Activated T-cell treated with anti-CD3 and anti-CD28 coated beads for 24 hours (primary cell): ENCODE measurements around the gene SHB.
"Not testable (repeated sequence)": the region's sequence is repeated elsewhere in the genome, so short reads cannot be mapped to it uniquely, and the experiment has no call there.

ENCODE experiments used
- DNase-seq: peaks from one replicate; pipeline ENCODE4 v3.0.0-alpha.2; 2020; ENCODE audit warnings: low read depth

SHB gene

GRCh38 chr9:37916471-37917312 lies 152.3 kb downstream of the SHB start:
- no peak for DNase-seq

DNA sequence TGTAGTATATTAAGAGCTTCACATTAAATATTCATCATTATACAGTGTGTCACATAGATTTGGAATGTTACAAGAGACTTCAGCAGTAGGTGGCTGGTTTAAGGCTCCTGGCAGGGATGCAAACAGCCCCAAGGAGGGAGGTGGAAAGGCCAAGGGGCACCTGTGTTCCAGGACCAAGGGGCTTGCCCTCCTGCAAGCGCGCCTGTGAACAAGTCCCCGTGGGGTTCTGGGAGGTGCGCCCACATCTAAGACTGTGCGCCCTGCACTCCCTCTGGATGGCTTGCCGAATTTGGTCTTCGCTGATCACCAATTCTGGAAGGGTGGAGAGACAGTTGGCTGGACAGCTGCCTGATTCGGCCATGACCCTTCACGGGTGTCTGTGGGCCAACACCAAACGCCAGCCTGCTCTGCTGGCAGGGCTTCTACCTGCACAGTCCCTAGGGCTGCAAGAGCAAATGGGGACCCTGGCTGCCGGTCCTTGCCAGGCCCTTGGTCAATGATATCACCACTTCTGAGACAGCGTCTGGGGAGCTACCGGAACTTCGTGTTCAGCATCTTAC lies 153.0 kb downstream of the SHB start:
- DNase-seq = no peak

DNA sequence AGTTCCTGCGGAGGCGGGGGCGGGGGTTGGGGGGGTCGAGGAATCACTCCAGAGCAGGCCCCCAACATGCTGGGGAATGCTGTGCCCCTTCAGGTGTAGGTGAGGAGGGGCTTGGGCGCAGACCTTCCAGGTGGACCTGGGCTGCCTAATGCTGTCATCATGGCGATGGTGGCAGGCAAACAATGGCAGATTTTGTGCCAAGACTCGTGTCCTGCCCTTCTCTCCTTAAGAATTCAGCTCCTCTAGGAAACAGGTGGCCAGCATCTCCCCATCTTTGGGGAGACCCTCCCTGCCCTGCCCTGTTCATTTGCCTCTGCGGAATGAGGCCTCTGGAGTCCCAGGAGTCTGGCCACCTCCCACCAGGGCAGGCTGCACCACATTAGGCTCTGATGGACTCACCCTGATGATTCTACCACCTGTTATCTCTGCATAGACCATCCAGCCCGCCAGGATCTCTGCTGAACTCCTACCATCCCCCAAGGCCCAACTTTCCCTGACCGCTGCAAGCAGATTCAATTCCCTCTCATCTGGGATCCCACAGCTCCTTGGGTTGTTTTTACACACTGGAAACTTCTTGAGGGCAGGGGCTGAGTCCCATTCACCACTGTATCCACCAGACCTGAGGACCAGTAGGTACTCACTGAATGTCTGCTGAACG lies 154.2 kb downstream of the SHB start:
- DNase-seq = no peak

DNA sequence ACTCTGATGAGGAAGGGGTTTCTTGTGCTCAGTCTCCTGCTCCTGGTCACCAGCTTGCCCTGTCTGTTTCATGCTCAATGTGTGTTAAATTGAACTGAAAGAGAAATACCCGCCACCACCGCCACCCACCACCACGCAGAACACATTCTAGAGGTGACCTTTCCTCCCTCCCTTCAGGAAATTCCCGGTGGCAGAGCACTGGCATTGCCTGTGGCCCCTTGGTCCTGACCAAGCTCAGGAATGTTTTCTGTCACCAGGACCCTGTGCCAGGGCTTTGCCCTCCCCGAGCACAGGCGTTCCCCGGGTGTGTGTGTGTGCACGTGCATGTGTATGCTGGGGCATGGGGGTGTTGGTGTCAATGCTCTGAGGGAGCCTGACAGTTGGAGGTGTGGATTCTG lies 154.9 kb downstream of the SHB start:
- DNase-seq = no peak

DNA sequence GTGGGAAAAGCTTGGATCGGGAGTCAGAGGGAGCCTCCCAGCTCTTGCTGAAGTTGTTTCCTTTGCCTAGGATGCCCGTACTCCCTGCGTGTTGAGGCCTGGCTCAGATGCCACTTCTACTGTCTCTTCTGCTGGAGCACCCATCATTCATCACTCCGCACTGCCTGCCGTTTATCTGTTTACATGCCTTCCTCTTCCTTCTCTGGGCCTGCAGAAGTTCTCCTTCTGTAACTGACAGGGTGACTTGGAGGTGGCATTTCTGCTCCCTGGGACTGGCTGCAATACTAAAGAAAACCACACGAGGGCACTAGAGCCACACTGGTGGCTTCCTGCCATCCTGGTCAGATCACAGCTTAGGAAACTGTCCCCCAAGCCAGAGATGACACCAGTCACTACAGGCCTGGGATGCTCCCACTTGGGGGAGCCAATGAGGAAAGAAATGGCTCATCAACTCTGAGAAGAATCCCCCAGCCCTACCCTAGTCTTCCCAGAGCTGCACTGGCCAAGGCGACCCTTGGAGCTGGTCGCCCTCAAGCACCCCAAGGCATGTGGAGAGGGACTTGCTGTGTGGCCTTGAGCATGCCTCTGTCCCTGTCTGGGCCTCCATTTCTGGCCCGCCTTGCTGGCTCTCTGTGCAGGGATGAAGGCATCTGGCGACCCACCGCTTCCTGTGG lies 155.4 kb downstream of the SHB start:
- peak; percentile 72 for DNase-seq

GRCh38 chr9:37911271-37911681 lies 157.8 kb downstream of the SHB start:
- no peak for DNase-seq

- DNase-seq = no peak
Measured at GRCh38 chr9:37910271-37910670, 158.8 kb downstream of the SHB start.

DNA sequence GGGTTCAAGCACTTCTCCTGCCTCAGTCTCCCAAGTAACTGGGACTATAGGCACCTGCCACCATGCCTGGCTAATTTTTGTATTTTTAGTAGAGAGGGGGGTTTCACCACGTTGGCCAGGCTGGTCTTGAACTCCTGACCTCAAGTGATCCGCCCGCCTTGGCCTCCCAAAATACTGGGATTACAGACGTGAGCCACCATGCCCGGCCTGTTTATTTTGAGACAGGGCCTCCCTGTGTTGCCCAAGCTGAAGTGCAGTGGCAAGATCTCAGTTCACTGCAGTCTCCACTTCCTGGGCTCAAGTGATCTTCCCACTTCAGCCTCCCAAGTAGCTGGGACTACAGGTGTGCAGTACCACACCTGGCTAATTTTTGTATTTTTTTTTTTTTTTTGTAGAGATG lies 159.2 kb downstream of the SHB start:
- not testable (repeated sequence) for DNase-seq

- no peak for DNase-seq
Measured at GRCh38 chr9:37909326-37909725, 159.7 kb downstream of the SHB start.

GRCh38 chr9:37908698-37909186 lies 160.3 kb downstream of the SHB start:
- no peak for DNase-seq

DNA sequence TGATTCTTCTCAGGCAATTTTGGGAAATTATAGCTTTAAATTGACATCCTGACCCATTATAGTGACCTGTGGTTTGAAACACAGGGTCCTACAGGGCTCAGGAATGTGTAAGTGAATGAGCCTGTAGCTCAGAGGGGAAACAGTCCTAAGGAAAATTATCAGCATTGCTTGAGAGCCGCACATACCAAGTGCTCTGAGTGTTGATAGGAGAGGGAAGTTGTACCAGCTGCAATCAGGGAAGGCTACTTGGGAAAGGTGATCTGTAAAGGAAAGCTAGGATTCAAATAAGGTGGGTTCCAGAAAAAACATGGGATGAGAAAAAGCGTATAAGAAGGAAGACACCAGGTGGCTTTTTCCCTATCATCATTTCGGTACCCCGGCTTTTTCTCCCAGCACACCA lies 160.7 kb downstream of the SHB start:
- DNase-seq = no peak

GRCh38 chr9:37906312-37907239 lies 162.5 kb downstream of the SHB start:
- DNase-seq = no peak

- no peak for DNase-seq
Measured at GRCh38 chr9:37905776-37906175, 163.3 kb downstream of the SHB start.

DNA sequence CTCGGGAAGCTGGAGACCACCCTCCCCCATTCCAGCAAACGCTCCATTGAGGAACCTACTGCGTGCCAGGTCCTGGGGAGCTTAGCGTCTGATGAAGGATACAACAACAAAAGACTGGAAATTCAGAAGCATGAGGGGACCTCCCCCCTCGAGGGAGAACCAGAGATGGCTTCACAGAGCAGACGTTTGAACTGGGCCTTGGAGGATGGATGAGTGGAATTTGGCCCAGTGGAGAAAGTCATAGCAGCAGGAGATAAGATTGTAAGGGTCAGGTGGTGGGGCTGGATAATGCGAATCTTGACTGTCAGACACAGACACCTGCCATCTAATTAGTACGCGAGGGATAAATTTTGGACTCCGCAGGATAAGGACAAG lies 163.9 kb downstream of the SHB start:
- no peak for DNase-seq

DNA sequence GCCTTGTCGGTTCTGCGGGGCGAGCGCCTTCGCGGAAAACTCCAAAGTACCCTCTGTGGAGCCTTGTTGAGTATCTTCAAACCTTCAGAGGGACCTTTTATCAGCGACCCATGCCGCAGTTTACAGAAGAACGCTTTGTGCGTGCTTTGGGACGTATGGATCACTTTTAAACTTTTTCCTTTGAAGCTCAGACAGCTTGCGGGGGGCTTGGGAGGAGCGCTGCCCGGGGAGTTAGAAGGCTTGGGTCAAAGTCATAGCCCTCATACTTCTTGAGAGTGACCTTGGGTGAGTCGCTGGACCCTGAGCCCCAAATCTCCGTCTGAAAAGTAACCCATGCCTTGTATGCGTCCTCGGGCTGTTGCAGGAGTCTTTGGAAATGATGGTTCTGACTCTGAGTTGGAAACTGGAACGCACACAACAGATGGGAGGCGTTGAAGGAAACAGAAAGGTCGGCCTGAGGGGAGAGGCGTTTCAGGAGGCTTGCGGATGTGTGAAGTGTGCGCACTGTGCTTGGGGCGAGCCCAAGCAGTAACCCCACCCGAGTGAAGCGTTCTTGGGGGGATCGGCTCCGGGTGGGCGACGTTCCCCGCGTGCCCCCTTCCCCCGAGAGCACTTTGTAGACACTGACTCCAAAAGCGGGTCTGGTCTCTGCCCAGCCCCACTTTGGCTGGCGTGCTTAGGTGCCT lies 164.4 kb downstream of the SHB start:
- DNase-seq = no peak

DNA sequence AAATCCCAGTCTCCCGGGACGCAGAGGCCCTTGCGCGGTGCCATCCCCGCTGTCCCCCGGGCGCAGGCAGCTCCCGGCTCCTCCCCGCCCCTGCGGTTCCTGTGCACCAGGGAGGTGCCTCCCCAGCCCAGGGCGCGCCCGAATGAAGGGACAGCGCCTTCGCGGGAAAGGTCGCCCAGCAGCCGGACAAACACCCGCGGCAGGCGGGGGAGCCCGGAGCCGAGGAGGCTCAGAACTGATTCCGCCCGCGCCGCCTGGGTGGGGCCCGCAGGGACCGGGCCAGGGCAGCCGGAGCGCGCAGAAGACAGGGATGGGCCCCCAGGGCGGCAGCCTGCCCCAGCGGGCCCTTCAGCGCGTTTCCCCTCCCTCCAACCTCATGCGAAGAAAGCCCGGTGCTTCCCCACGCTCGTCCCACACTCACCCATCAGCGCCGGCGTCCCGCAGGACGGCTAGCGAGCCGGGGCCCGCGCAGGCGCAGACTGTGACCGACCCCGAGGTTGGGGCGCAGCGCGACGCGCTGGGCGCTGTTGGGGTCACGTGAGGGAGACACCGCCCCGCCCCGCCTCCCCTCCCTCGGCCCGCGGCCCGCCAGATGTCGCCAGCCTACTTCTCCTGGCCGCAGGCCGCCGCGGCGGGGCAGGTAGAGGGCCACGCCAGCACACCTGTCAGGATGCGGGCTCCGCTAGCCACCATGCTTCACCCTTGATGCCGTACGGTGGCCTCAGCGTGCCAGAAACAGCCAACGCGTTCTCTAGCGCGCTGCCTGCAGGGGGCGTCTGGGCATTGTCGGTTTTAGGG lies 165.2 kb downstream of the SHB start, which contains the start of gene SLC25A51:
Gene SLC25A51, minus strand, starts transcription at position 481 of the 798 bp plus-strand sequence. CDS start 15,577 bp downstream, outside the sequence.
- peak; percentile 92 for DNase-seq

GRCh38 chr9:37902796-37903646 lies 166.0 kb downstream of the SHB start:
- no peak for DNase-seq

DNA sequence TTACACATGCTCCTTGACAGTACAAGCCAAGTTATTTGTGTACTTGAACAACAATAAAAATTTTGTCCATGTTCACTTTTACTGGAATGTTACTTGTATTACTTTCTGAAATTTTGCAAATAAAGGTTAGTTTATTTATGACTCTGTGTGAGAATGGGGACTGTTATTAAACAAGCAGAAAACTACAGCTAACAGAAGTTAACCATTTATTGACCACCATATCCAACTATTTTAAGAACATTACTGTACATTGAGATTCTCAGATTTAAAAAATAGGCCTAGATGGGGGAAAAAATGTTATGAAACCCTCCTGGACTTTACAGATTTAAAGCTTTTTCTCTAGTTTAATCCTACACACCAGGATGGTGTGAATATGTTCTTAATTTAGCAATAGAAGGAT lies 166.9 kb downstream of the SHB start:
- no peak for DNase-seq

DNA sequence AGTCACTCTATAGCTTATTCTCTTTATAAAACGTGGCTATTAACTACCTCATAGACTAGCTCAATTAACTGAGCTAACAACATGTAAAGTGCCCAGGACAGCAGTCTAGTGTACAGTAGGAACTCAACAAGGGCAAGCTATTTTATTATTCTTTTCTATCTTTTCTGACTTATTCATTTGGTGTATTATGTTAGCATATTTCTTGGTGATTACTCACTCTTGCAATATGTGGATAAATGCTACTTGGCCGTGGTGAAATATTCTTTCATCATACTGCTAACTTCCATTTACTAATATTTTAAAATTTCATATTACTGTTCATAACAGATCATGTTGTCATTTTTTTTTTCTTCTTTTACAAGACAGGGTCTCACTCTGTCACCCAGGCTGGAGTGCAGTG lies 170.0 kb downstream of the SHB start:
- DNase-seq = no peak
